Tibial nerve (tissue), 4 donors: ENCODE results near the gene ENSA. TPM values are rescaled to one million over a fixed set of nuclear protein-coding genes. Genes with fewer than 3 reads are reported as not detected.
"Not testable (repeated sequence)": the region's sequence is repeated elsewhere in the genome, so short reads cannot be mapped to it uniquely, and the experiment has no call there.

Experiments used
- DNase-seq, 2 donors: peaks; one replicate each; pipeline ENCODE4 v3.0.0-alpha.2; 2019; ENCODE audit warnings: low spot score in 2 of 2
- H3K27ac ChIP-seq, 4 donors: fragments of 200-600 bp; sonication (generic) in 3 of 4; one replicate each; pipeline ENCODE4 v1.5.1; 2017 to 2019; ENCODE audit warnings: mild to moderate bottlenecking in 1 of 4
- H3K27me3 ChIP-seq, 2 donors: fragments of 200-600 bp; sonication (generic) in 1 of 2; one replicate each; pipeline versions ENCODE4 v1.5.1 to v1.6.0; 2017 to 2019
- H3K36me3 ChIP-seq, 3 donors: fragments of 200-600 bp; sonication (generic); one replicate each; pipeline ENCODE4 v1.5.1; 2018 to 2019
- H3K4me1 ChIP-seq, 4 donors: fragments of 200-600 bp; sonication (generic) in 3 of 4; one replicate each; pipeline ENCODE4 v1.5.1; 2017 to 2019
- H3K4me3 ChIP-seq, 4 donors: fragments of 200-600 bp; sonication (generic) in 3 of 4; one replicate each; pipeline ENCODE4 v1.5.1; 2017 to 2019; ENCODE audit warnings: mild to moderate bottlenecking in 1 of 4, moderate library complexity in 1 of 4
- H3K9me3 ChIP-seq, 4 donors: fragments of 200-600 bp; sonication (generic) in 3 of 4; one replicate each; pipeline ENCODE4 v1.5.1; 2017 to 2019
- EP300 ChIP-seq, 2 donors: sonication (generic); formaldehyde crosslinking; IDR thresholded peaks; one replicate each; pipeline ENCODE4 v1.6.1; 2017; ENCODE audit warnings: antibody characterized with exemption in 2 of 2, mild to moderate bottlenecking in 1 of 2
- POLR2A ChIP-seq, 2 donors: fragments of 450-650 bp; IDR thresholded peaks; one replicate each; pipeline ENCODE4 v1.6.1; 2017; ENCODE audit warnings: antibody characterized with exemption in 2 of 2, mild to moderate bottlenecking in 2 of 2, moderate library complexity in 2 of 2
- WGBS, 2 donors: methylation state at CpG; one replicate each; pipeline ENCODE4 v1.1.5; 2018; 5-methylcytosine and 5-hydroxymethylcytosine counted together
- total RNA-seq, 4 donors: library from RNA; depleted of rRNA; stranded (reverse); fragments of >200 nt; gene quantifications; one replicate each; pipeline ENCODE4 v1.1.0, GENCODE V29; 2016
- TF ChIP-seq, protein P1 (sequence below), 5 experiments: fragments of 200-600 bp in 3 of 5; fragments of 450-650 bp in 2 of 5; sonication (generic) in 3 of 5; IDR thresholded peaks; one replicate each; pipeline ENCODE4 v1.5.1; 2016 to 2019; ENCODE audit warnings: antibody characterized with exemption in 5 of 5, mild to moderate bottlenecking in 3 of 5, moderate library complexity in 2 of 5

Gene ENSA
- total RNA-seq, 4 donors from 2014 or later, result 120 to 331 (median 231) TPM

DNA sequence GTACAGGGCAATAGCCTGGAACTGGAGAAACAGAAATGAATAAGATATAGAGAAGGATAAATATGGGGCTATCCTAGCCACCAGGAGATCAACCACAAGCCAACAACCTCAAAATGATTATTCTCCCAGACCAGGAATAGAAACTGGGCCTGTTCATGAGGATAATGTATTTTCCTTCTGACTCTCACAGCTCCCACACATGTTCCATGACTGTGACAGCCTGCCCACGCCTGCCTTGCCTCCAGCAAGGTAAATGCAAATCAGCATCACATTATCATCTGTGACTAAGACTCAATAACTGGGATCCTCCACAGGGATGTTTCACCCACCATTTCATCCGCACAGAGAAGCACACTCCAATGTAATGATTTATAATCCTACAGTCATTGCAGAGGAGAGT is 3.3 kb downstream of the ENSA start:
- TF ChIP-seq, protein P1, sequence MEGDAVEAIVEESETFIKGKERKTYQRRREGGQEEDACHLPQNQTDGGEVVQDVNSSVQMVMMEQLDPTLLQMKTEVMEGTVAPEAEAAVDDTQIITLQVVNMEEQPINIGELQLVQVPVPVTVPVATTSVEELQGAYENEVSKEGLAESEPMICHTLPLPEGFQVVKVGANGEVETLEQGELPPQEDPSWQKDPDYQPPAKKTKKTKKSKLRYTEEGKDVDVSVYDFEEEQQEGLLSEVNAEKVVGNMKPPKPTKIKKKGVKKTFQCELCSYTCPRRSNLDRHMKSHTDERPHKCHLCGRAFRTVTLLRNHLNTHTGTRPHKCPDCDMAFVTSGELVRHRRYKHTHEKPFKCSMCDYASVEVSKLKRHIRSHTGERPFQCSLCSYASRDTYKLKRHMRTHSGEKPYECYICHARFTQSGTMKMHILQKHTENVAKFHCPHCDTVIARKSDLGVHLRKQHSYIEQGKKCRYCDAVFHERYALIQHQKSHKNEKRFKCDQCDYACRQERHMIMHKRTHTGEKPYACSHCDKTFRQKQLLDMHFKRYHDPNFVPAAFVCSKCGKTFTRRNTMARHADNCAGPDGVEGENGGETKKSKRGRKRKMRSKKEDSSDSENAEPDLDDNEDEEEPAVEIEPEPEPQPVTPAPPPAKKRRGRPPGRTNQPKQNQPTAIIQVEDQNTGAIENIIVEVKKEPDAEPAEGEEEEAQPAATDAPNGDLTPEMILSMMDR (IDR thresholded peaks at IDR 0.05), result no peak
- no peak for TF ChIP-seq POLR2A (IDR thresholded peaks at IDR 0.05)
- WGBS, 2 donors, result 97 to 100% methylated on average over 2 of the region's 2 CpGs
- Histone ChIP-seq H3K9me3 (no peaks in the 10 kb centered on the region), H3K4me1 (peaks cover 0 to 54% (median 31%) of the 10 kb centered on the region in 4 donors), H3K27me3 (no peaks in the 10 kb centered on the region), H3K4me3 (no peak overlapping the region), H3K36me3 (peaks cover 7 to 47% (median 7%) of the 10 kb centered on the region in 3 donors), H3K27ac (no peak overlapping the region)
- no peak for DNase-seq

DNA sequence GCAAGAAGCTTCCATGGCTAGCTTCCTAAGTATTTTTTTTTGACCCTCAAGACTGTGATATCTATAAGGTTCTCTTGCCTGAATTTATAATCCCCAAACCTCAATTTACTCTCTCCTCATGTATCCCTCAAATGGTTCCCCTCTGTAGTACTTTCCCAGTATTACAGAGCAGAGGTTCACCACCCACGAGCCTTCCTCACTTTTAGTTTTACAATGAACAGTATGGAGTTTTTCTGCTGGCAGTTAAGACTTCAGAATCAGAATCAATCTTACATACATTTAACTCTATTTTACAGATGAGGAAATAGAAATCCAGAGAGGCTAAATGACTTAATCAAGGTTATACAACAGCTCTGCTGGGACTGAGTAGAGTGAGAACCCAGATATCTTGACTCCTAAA is 4.9 kb downstream of the ENSA start:
- peaks cover 0 to 62% (median 40%) of the 10 kb centered on the region in 4 donors for H3K4me1 ChIP-seq
- H3K27me3 ChIP-seq, H3K27ac ChIP-seq, H3K9me3 ChIP-seq, DNase-seq, H3K4me3 ChIP-seq: not testable (repeated sequence)
- peaks cover 7 to 47% (median 7%) of the 10 kb centered on the region in 3 donors for H3K36me3 ChIP-seq
- 79 to 85% methylated on average over 1 of the region's 1 CpG for WGBS, 2 donors

DNA sequence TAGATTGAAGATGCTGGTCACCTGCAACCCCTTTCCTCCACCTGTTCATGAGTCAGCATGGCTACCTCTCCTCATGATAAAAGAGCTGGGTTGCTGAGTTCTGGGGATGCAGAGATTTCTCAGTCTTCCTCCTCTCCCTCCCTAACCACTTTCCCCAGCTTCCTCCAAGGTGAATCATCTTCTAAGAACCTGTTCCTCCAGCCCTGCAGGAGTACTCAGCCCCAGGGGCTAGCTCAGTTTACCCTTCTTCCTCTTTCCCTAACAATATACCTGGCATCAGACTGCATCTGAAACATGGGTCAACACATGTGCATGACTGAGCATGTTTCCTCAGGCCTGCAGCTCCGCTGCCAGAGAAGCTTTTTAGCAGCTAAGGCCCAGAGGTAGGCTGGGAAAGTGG is 5.3 kb downstream of the ENSA start:
- WGBS, 2 donors, result 93 to 100% methylated on average over 1 of the region's 1 CpG
- H3K4me3 ChIP-seq, H3K9me3 ChIP-seq, DNase-seq, H3K27me3 ChIP-seq: not testable (repeated sequence)
- H3K4me1 ChIP-seq, result peaks cover 0 to 66% (median 42%) of the 10 kb centered on the region in 4 donors
- H3K36me3 ChIP-seq, result peaks cover 7 to 47% (median 7%) of the 10 kb centered on the region in 3 donors
- H3K27ac ChIP-seq, result peak overlapping the region in 1 of 4 donors; percentile 40

DNA sequence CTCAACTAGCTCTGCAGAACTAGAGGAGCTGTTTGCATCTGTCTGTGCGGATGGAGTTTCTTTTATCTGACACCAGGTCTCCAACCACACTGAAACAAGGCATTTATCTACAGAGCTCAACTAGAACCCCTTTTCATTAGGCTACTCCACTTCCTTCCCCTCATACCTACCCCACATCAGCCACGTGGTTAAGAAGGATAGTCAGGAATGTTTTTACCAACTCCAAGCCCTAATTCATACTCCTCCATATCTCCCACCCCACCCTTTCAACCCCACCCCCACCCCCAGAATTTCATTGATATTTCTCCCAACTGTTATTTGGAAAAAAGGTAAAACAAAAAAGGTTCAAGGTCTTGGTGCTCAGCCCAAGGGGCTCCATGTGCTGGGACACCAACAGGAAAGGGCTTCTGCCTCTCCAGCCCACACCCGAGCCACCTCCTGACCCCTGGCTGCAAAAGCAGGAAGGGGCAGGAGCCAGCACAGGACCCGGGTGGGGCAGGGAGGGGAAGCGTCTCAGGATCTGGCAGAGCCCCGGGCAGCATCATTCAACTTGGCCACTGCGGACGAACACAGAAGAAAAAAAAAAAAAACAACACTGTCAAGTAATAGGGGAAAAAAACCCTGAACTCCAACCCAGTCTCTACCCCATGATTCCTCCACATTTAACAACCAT is 7.0 kb downstream of the ENSA start:
- TF ChIP-seq POLR2A (IDR thresholded peaks at IDR 0.05) (no peak), EP300 (IDR thresholded peaks at IDR 0.05) (peak in 1 of 2 donors; percentile 8)
- H3K4me1 ChIP-seq, result peaks cover 0 to 59% (median 35%) of the 10 kb centered on the region in 4 donors
- H3K27ac ChIP-seq, result peak overlapping the region; percentile 3 to 83 (median 66)

DNA sequence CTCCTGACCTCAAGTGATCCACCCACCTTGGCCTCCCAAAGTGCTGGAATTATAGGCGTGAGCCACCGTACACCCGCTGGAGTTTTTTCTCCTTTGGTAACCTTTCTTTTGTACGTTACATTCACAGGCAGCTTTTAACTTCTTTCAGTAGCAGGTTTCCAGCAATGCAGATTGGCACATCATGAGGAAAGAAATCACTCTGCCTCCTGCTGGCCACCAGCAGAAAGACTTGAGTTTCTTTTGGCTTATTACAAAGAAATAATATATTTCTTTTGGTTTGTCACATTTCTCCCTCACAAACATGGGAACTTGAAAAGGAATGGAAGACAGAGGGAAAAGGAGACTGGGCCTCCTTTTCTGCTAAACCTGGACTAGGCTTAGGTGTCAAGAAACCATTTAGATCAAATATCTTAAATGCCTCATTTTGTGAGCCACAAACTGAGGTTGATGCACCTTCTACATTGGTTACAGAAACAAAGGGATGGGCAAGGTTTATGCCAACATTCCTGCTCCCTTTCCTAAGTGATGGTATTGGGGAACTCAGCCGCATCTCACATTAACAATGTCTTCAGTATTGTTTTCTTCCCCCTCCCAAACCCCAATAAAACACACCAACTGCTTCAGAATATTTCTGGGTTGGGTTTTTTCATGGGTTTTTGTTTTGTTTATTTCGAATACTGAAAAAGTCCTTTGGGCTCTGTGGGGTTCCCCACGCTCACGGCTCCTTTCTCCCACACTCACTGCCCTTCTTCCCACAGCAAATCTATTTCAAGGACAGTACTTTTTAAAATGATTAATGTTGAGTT is 7.7 kb downstream of the ENSA start:
- TF ChIP-seq, protein P1 (IDR thresholded peaks at IDR 0.05), result peak; percentile 56 to 79 (median 64)
- peak; percentile 21 to 38 for TF ChIP-seq EP300 (IDR thresholded peaks at IDR 0.05)
- no peak for TF ChIP-seq POLR2A (IDR thresholded peaks at IDR 0.05)
- no peaks in the 10 kb centered on the region for H3K9me3 ChIP-seq
- H3K4me3 ChIP-seq, result no peak overlapping the region
- H3K4me1 ChIP-seq, result peaks cover 0 to 56% (median 33%) of the 10 kb centered on the region in 4 donors
- H3K27me3 ChIP-seq, result no peaks in the 10 kb centered on the region
- H3K27ac ChIP-seq, result peak overlapping the region; percentile 3 to 83 (median 66)
- DNase-seq, result peak; percentile 34 to 62
- WGBS, 2 donors, result 42 to 47% methylated on average over 8 of the region's 8 CpGs
- H3K36me3 ChIP-seq, result peaks cover 7 to 54% (median 7%) of the 10 kb centered on the region in 3 donors

More for the DNA sequence above, 7.0 kb downstream of the ENSA start:
- 25 to 32% methylated on average over 8 of the region's 8 CpGs for WGBS, 2 donors
- DNase-seq, result peak in 1 of 2 donors; percentile 20
- Histone ChIP-seq H3K9me3 (no peaks in the 10 kb centered on the region), H3K4me3 (no peak overlapping the region), H3K36me3 (peaks cover 7 to 54% (median 7%) of the 10 kb centered on the region in 3 donors), H3K27me3 (no peaks in the 10 kb centered on the region)

DNA sequence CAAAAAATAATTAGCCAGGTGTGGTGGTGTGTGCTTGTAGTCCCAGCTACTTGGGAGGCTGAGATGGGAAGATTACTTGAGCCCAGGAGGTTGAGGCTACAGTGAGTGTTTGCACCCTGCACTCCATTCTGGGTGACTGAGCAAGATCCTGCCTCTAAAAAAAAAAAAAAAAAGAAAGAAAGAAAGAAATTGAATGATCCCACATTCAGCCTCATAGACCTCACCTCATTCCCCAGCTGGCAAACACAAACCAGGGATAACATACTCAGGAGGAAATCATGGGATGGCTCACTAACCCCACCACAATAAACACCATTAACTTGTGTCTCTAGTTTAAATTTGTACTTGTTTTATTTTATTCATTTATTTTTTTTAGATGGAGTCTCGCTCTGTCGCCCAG is 8.5 kb downstream of the ENSA start:
- Histone ChIP-seq H3K4me1 (peaks cover 0 to 56% (median 33%) of the 10 kb centered on the region in 4 donors), H3K36me3 (peaks cover 3 to 54% (median 7%) of the 10 kb centered on the region in 3 donors), H3K9me3 (no peaks in the 10 kb centered on the region), H3K27me3 (no peaks in the 10 kb centered on the region), H3K4me3 (no peak overlapping the region), H3K27ac (peak overlapping the region in 3 of 4 donors; percentile 61 to 83 (median 72))
- WGBS, 2 donors, result 95% methylated on average over 2 of the region's 2 CpGs
- DNase-seq, result no peak
- no peak for TF ChIP-seq POLR2A (IDR thresholded peaks at IDR 0.05)
- no peak for TF ChIP-seq EP300 (IDR thresholded peaks at IDR 0.05)
- TF ChIP-seq, protein P1 (IDR thresholded peaks at IDR 0.05), result no peak
